K562 (cell line): ENCODE measurements around the gene FKBP2. TPM values are rescaled to one million over a fixed set of nuclear protein-coding genes. Genes with fewer than 3 reads are reported as not detected.

Experiments
- CCNT2 ChIP-seq: IDR thresholded peaks from 2 replicates; pipeline ENCODE4 v1.6.1; 2011; ENCODE audit warnings: borderline replicate concordance, low read depth, mild to moderate bottlenecking, moderate library complexity, mixed read lengths, low read length; ENCODE audit not compliant: insufficient read length; ENCODE audit errors: extremely low read depth
- CREB5 ChIP-seq: fragments of 250-450 bp; sonication (Bioruptor Pico); IDR thresholded peaks from 2 replicates; pipeline ENCODE4 v1.5.0; 2020; ENCODE audit warnings: mild to moderate bottlenecking
- ELF1 ChIP-seq: fragments of 200-800 bp; sonication (Bioruptor generic); IDR thresholded peaks from 2 replicates; pipeline ENCODE4 v1.6.1; 2016; ENCODE audit warnings: missing genetic modification characterization, missing compliant biosample characterization
- HNRNPUL1 ChIP-seq: fragments of 200-400 bp; formaldehyde crosslinking; IDR thresholded peaks from 2 replicates; pipeline ENCODE4 v1.6.1; 2017; ENCODE audit warnings: low read length
- KDM5B ChIP-seq: fragments of 200-600 bp; sonication (generic); IDR thresholded peaks from 2 replicates; pipeline ENCODE4 v1.6.1; 2012; ENCODE audit warnings: low read depth, mild to moderate bottlenecking, moderate library complexity, low read length, control low read depth, inconsistent platforms; ENCODE audit not compliant: insufficient replicate concordance
- MAFF ChIP-seq: IDR thresholded peaks from 2 replicates; pipeline ENCODE4 v1.6.1; 2012; ENCODE audit warnings: low read length, improper control_type of control experiment
- MBD1 ChIP-seq: fragments of 250-450 bp; sonication (Bioruptor Pico); IDR thresholded peaks from 2 replicates; pipeline ENCODE4 v1.8.0; 2022; ENCODE audit warnings: inconsistent platforms
- MCM2 ChIP-seq: fragments of 450-650 bp; IDR thresholded peaks from 2 replicates; pipeline ENCODE4 v1.6.1; 2017; ENCODE audit warnings: low read depth, mild to moderate bottlenecking
- MIER1 ChIP-seq: fragments of 450-650 bp; IDR thresholded peaks from 2 replicates; pipeline ENCODE4 v1.6.1; 2016; ENCODE audit warnings: antibody characterized with exemption, mild to moderate bottlenecking, low read depth
- MYC ChIP-seq, 2 experiments: fragments of 250-450 bp in 1 of 2; sonication (Bioruptor Pico) in 1 of 2; IDR thresholded peaks; 2 replicates each; pipeline versions ENCODE4 v1.5.1 to v1.6.1; 2012 to 2021; ENCODE audit warnings: low read depth in 2 of 2, borderline replicate concordance in 1 of 2, improper control_type of control experiment in 1 of 2, low read length in 1 of 2, mild to moderate bottlenecking in 1 of 2, moderate library complexity in 1 of 2
- NFXL1 ChIP-seq: fragments of 450-650 bp; formaldehyde crosslinking; IDR thresholded peaks from 2 replicates; pipeline ENCODE4 v1.4.0; 2021; ENCODE audit warnings: mild to moderate bottlenecking
- RREB1 ChIP-seq: fragments of 250-450 bp; sonication (Bioruptor Pico); IDR thresholded peaks from 2 replicates; pipeline ENCODE4 v1.4.0; 2020
- ZC3H4 ChIP-seq: sonication (generic); formaldehyde crosslinking; IDR thresholded peaks from 2 replicates; pipeline ENCODE4 v1.9.0; 2021; ENCODE audit warnings: missing genetic modification reagents, borderline replicate concordance
- ZNF449 ChIP-seq: fragments of 250-450 bp; sonication (Bioruptor Pico); IDR thresholded peaks from 2 replicates; pipeline ENCODE4 v1.8.0; 2022; ENCODE audit warnings: moderate library complexity, mild to moderate bottlenecking, inconsistent platforms
- polyA plus RNA-seq, 8 experiments: library from polyadenylated mRNA; depleted of rRNA in 4 of 8; stranded (reverse) in 5 of 8; unstranded in 3 of 8; fragments of >200 nt; fragmentation: Nextera tagmentation in 2 of 8; fragmentation: Illumina TruSeq in 1 of 8; extraction: Ambion mirVana in 2 of 8; extraction: Trizol in 1 of 8; gene quantifications; 2 replicates each; pipeline versions ENCODE4 v1.2.1 to v1.2.3, GENCODE V29; 2011 to 2014; ENCODE audit warnings: inconsistent platforms in 1 of 8, missing spikeins in 1 of 8
- total RNA-seq, 7 experiments: library from RNA; depleted of rRNA in 6 of 7; stranded (reverse); fragments of >200 nt in 6 of 7; fragmentation: Illumina TruSeq in 2 of 7; extraction: Trizol in 2 of 7; gene quantifications; 2 replicates each; pipeline versions ENCODE4 v1.2.1 to v1.2.3, GENCODE V29; 2011 to 2021; ENCODE audit warnings: low replicate concordance in 1 of 7
- TF ChIP-seq, protein P1 (sequence below): fragments of 250-450 bp; sonication (Bioruptor Pico); IDR thresholded peaks from 2 replicates; pipeline ENCODE4 v1.8.0; 2022; ENCODE audit warnings: moderate library complexity, mild to moderate bottlenecking, inconsistent platforms

FKBP2 gene
- total and polyA plus RNA-seq, 9 of the 15 experiments (the other 6 are each of a cell fraction or from before 2014, with no cell fraction given) = 3.5 to 151 (median 58.1) TPM

DNA sequence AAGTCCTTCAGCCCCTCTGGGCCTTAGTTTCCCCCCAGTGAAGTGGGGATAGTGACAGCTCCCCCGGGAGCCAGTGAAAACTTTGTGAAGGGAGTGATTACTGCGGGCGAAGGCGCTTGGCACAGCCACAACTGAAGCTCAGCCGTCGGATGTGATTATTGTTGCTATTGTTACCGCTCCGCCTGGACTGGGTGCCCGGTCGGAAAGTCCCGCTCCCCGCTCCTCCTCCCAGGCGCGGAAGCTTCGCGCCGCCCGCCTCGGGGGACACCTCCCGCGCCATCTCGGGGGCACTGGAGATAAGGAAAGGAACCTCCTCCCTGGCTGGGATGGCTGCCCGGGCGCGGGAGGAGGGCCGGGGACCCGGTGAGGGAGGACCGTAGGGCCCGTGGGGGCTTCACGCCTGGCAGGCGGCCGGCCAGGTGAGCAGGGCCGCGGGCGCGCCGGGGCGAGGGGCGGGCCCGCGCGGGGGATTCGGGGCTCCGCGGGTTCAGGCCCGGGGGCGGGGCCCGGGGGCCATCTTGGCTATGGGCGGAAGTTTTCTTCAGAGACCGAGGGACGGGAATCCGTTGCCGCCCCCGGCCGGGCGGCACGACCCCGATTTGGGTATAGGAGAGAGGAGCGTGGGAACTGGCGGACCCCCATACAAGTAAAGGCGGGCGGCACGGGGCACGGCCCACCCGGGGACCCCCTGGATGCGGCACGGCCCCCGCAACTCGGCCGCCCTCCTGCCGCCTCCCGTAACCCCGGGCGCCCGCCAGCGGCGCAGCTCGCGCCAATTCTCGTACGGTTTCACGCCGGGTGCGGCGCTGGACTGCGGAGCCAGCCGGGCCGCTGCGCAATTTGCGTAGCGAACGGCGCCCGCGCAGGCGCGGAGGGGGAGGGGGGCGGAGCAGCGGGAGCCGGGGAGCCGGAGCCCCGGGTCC is 44.3 kb downstream of the FKBP2 start, which contains the start of gene GPR137 (continued):
- TF ChIP-seq RREB1 (CRISPR knock-in tag) (no peak), MAFF (no peak), MIER1 (no peak), KDM5B (no peak), MBD1 (CRISPR knock-in tag) (no peak), ZC3H4 (CRISPR knock-in tag) (no peak; the same call in 1 of the 2 replicates), ELF1 (tag) (peak; percentile 98), MCM2 (no peak), NFXL1 (no peak), HNRNPUL1 (no peak), CCNT2 (peak; percentile 63), ZNF449 (no peak), CREB5 (CRISPR knock-in tag) (no peak), MYC (IDR thresholded peaks at IDR 0.05; ENCODE audit: low read depth, low read length) (peak; percentile 44; the same call in 1 of the 2 replicates), MYC (CRISPR knock-in tag; IDR thresholded peaks at IDR 0.05; ENCODE audit: borderline replicate concordance, low read depth) (no peak)
- TF ChIP-seq, protein P1, sequence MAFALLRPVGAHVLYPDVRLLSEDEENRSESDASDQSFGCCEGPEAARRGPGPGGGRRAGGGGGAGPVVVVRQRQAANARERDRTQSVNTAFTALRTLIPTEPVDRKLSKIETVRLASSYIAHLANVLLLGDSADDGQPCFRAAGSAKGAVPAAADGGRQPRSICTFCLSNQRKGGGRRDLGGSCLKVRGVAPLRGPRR (CRISPR knock-in tag) = no peak
